ENCODE data around the gene OXNAD1. TPM values are rescaled to one million over a fixed set of nuclear protein-coding genes. Genes with fewer than 3 reads are reported as not detected.

Gene OXNAD1
- total RNA-seq, 6 experiments from 2014 or later, result 8.1 to 27.2 (median 16.2) TPM

- H3K4me3 ChIP-seq, result no peak overlapping the region
- no peak overlapping the region for H3K27ac ChIP-seq
- H3K36me3 ChIP-seq, result peaks cover 0 to 27% (median 0%) of the 10 kb centered on the region in 4 donors
- no peak for ATAC-seq
- intact Hi-C loops (cut with DNase I), result no loop called here
- H3K27me3 ChIP-seq, result no peaks in the 10 kb centered on the region
- H3K9me3 ChIP-seq, result no peaks in the 10 kb centered on the region
- 79% methylated on average over 3 of the region's 3 CpGs for WGBS (ENCODE audit: insufficient coverage, low coverage, low lambda C conversion rate, missing lambda C conversion rate)
- H3K4me1 ChIP-seq, result no peaks in the 10 kb centered on the region
- TF ChIP-seq POLR2A (IDR thresholded peaks at IDR 0.05), result no peak
- TF ChIP-seq, protein P1, sequence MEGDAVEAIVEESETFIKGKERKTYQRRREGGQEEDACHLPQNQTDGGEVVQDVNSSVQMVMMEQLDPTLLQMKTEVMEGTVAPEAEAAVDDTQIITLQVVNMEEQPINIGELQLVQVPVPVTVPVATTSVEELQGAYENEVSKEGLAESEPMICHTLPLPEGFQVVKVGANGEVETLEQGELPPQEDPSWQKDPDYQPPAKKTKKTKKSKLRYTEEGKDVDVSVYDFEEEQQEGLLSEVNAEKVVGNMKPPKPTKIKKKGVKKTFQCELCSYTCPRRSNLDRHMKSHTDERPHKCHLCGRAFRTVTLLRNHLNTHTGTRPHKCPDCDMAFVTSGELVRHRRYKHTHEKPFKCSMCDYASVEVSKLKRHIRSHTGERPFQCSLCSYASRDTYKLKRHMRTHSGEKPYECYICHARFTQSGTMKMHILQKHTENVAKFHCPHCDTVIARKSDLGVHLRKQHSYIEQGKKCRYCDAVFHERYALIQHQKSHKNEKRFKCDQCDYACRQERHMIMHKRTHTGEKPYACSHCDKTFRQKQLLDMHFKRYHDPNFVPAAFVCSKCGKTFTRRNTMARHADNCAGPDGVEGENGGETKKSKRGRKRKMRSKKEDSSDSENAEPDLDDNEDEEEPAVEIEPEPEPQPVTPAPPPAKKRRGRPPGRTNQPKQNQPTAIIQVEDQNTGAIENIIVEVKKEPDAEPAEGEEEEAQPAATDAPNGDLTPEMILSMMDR (IDR thresholded peaks at IDR 0.05), result no peak
- no peak for DNase-seq
These were observed 14.2 kb downstream of the OXNAD1 start for GRCh38 chr3:16279010-16279801.

DNA sequence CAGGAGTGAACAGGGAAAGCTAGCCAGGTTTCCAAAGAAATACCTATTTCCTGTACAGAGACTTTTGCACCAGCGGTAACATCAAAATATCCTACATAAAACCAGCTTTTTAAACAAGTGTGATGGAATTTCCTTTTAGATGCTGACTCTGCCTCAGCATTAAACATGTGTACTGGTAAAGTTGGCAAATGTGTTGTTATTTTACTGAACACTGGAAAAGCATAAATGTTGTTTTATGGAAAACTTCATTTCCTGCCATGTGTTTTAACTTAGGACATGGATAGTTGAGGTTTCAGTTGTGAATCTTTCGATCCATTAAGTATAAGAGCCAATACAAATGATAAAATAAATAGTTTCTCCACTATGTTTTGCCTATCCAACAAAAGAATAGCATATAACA lies 15.7 kb downstream of the OXNAD1 start:
- Histone ChIP-seq H3K4me3 (no peak overlapping the region), H3K9me3 (no peaks in the 10 kb centered on the region), H3K4me1 (no peaks in the 10 kb centered on the region), H3K27ac (no peak overlapping the region), H3K36me3 (peaks cover 0 to 16% (median 0%) of the 10 kb centered on the region in 4 donors), H3K27me3 (no peaks in the 10 kb centered on the region)
- TF ChIP-seq, protein P1 (IDR thresholded peaks at IDR 0.05), result no peak
- TF ChIP-seq POLR2A (IDR thresholded peaks at IDR 0.05), result no peak
- intact Hi-C loops (cut with DNase I), result loop anchor here (10.0 kb wide), 2 partner anchors 264 to 274 kb away; no protein-coding TSS in a partner anchor
- ATAC-seq (no peak), DNase-seq (no peak)
- WGBS (ENCODE audit: insufficient coverage, low coverage, low lambda C conversion rate, missing lambda C conversion rate), result 92% methylated on average over 2 of the region's 2 CpGs

DNA sequence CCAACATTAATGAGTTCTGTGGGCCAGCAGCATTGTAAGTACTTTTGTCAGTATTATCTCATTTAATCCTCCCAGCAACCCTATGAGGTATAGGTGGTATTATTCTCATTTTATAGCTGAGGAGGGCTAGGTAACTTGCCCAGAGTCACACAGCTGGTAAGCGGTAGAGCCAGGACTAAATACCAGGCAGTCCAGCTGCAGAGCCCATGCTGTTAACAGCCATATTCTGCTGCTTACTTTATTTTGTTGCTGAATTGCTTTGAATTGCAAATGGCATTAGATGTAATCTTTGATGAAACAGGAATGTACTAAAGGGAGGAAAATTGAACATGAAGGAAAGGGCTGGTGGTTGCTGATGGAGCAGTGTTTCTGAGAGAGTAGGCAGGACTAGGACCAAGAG lies 19.6 kb downstream of the OXNAD1 start:
- Histone ChIP-seq H3K27ac (no peak overlapping the region), H3K36me3 (peaks cover 0 to 11% (median 2%) of the 10 kb centered on the region in 4 donors), H3K27me3 (no peaks in the 10 kb centered on the region), H3K9me3 (no peaks in the 10 kb centered on the region), H3K4me1 (no peaks in the 10 kb centered on the region), H3K4me3 (no peak overlapping the region)
- DNase-seq, result no peak
- intact Hi-C loops (cut with DNase I), result loop anchor here (10.0 kb wide), 2 partner anchors 260 to 270 kb away; no protein-coding TSS in a partner anchor
- WGBS (ENCODE audit: insufficient coverage, low coverage, low lambda C conversion rate, missing lambda C conversion rate), result 93% methylated on average over 1 of the region's 1 CpG
- TF ChIP-seq POLR2A (IDR thresholded peaks at IDR 0.05), result no peak
- TF ChIP-seq, protein P1 (IDR thresholded peaks at IDR 0.05), result no peak
- ATAC-seq, result no peak

GRCh38 chr3:16286161-16286560 lies 21.1 kb downstream of the OXNAD1 start:
- Histone ChIP-seq H3K4me1 (peaks cover 0 to 7% (median 2%) of the 10 kb centered on the region in 4 donors), H3K27me3 (no peaks in the 10 kb centered on the region), H3K9me3 (no peaks in the 10 kb centered on the region), H3K36me3 (peaks cover 0 to 11% (median 2%) of the 10 kb centered on the region in 4 donors), H3K27ac (peak overlapping the region in 1 of 3 donors; percentile 10), H3K4me3 (no peak overlapping the region)
- intact Hi-C loops (cut with DNase I), result loop anchor here (10.0 kb wide), 2 partner anchors 259 to 269 kb away; no protein-coding TSS in a partner anchor
- DNase-seq (no peak), ATAC-seq (peak; percentile 27 to 38 (median 32))
- TF ChIP-seq, protein P1 (IDR thresholded peaks at IDR 0.05), result no peak
- TF ChIP-seq POLR2A (IDR thresholded peaks at IDR 0.05), result no peak
- 93% methylated on average over 3 of the region's 3 CpGs for WGBS (ENCODE audit: insufficient coverage, low coverage, low lambda C conversion rate, missing lambda C conversion rate)

Measured in right lobe of liver (tissue), 6 donors.